Central memory CD8-positive, alpha-beta T cell (primary cell): ENCODE data around the gene PLCE1.

ENCODE experiments used
- ATAC-seq: fragments of 150-1000 bp; cut with Tn5 transposase; replicated peaks from 2 replicates; pipeline ENCODE4 v1.10.0; 2022; ENCODE audit warnings: mild to moderate bottlenecking, moderate FRiP score, moderate number of reproducible peaks; ENCODE audit not compliant: poor library complexity, severe bottlenecking; ENCODE audit errors: extremely low read depth
- DNase-seq, 2 donors: peaks; one replicate each; pipeline ENCODE4 v3.0.0; 2021; ENCODE audit warnings: low spot score in 2 of 2
- H3K27ac Mint-ChIP-seq: one replicate; pipeline ENCODE4 v1.8.0; 2022; ENCODE audit warnings: low read depth, mild to moderate bottlenecking, moderate library complexity, mixed read lengths
- H3K27me3 Mint-ChIP-seq: one replicate; pipeline ENCODE4 v1.8.0; 2022; ENCODE audit warnings: mixed read lengths
- H3K36me3 Mint-ChIP-seq: one replicate; pipeline ENCODE4 v1.8.0; 2022; ENCODE audit warnings: mild to moderate bottlenecking, moderate library complexity, mixed read lengths; ENCODE audit not compliant: insufficient read depth
- H3K4me1 Mint-ChIP-seq: one replicate; pipeline ENCODE4 v1.8.0; 2022; ENCODE audit warnings: mixed read lengths
- H3K4me3 Mint-ChIP-seq: one replicate; pipeline ENCODE4 v1.8.0; 2022; ENCODE audit warnings: mild to moderate bottlenecking, moderate library complexity, mixed read lengths
- H3K9me3 Mint-ChIP-seq: one replicate; pipeline ENCODE4 v1.8.0; 2022; ENCODE audit warnings: mixed read lengths

PLCE1 gene

DNA sequence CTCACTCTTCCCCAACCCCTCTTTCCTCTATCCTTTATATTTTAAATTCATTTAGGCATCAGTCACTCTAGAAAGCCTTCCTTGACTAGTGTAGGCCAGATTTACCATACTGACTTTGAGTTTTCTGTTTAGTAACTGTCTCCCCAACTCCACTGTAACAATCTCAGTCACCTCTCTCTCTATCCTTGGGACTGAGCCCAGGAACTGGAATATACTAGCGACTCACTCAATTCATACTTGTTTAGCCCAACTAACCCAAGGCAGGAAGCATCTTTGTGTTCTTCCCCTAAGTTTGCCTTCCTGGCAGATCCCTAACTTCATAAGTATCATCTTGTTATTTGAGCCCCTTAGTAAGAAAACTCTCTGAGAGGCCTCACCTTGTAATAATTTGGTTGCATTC is 19.1 kb downstream of the PLCE1 start:
- DNase-seq (no peak), ATAC-seq (no peak)
- Mint-ChIP-seq H3K9me3 (no peaks in the 10 kb centered on the region), H3K36me3 (peaks cover 2% of the 10 kb centered on the region), H3K27me3 (peaks cover 13% of the 10 kb centered on the region), H3K27ac (no peak overlapping the region), H3K4me1 (no peaks in the 10 kb centered on the region), H3K4me3 (no peak overlapping the region)

DNA sequence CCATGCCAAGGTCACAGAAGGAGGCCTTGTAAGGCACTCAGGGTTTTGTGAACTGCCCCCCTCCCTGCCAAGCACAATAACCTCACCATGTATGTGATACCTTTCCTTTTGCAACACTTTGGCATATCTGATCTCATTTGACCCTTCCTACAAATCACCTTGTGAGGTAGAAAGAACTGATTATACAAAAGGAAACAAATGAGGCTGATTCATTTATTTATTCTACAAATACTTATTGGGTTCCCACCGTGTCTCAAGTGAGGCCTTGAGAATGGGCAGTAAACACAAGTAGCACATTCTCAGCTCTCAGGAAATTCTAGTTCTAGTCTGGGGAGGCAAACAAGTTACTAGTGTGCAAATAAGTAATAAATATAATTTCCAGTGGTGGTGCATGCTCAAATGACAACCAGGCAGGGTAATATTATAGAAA is 19.6 kb downstream of the PLCE1 start:
- Mint-ChIP-seq H3K27ac (no peak overlapping the region), H3K4me3 (no peak overlapping the region), H3K4me1 (no peaks in the 10 kb centered on the region), H3K27me3 (peaks cover 13% of the 10 kb centered on the region), H3K9me3 (no peaks in the 10 kb centered on the region), H3K36me3 (peaks cover 2% of the 10 kb centered on the region)
- ATAC-seq (no peak), DNase-seq (no peak)

DNA sequence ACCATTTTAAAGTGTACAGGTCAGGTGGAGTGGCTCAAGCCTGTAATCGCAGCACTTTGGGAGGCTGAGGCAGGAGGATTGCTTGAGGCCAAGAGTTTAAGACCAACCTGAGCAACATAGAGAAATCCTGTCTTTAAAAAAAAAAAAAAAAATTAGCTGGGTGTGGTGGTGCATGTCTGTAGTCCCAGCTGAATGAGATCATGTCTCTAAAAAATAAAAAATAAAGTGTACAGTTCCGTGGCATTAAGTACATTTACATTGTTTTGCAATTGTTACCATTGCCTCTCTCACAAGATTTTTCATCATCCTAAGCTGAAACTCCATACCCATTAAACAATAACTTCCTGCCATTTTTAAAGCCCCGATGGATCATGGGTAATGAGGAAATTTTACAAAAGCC is 20.6 kb downstream of the PLCE1 start:
- Mint-ChIP-seq H3K4me3 (no peak overlapping the region), H3K9me3 (no peaks in the 10 kb centered on the region), H3K27me3 (peaks cover 13% of the 10 kb centered on the region), H3K4me1 (no peaks in the 10 kb centered on the region), H3K36me3 (peaks cover 2% of the 10 kb centered on the region), H3K27ac (no peak overlapping the region)
- DNase-seq (no peak), ATAC-seq (no peak)

DNA sequence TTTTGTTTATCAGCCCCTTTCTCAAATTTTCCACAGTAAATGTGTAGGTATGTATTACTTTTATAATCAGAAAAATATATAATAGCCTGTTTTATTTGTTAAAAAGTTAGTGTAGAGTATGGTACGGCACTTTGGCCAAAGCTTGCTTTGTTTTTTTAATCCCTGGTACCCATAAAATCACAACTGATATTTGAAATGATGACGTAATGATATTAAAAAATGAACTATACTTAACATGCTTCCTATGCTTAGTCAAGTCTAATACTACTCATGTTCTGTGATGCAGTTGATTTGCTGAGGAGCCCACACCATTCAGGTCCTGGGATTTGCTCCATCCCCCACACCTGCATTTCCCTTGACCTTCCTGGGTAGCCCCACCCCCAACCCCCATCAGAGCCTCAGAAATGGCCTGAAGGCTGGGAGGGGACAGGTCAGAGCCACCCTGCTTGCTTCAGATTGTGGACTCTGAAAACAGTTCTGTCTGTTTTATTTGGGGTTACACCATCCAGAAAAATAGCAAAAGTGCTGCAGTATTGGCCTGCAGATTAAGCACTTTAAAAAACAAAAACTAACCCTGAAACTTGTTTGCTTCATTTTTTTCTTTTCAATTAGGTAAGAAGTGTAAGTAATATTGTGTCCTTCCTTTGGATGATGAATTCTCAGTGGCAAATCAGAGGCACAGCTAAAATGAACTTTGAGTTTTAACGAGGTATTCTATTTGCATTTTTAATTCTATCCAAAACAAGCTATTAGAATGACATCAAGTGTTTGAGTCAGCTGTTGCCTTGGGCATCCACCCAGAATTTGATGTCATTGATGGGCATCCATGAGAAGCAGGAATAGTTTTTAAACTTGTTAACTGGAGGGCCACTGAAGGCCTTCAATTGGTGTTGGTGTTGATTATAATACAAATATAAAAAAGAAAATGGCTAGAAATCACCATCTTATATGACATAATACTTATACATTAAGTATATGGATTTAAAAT is 23.3 kb downstream of the PLCE1 start:
- no peak for DNase-seq
- H3K9me3 Mint-ChIP-seq: no peaks in the 10 kb centered on the region
- no peak overlapping the region for H3K4me3 Mint-ChIP-seq

DNA sequence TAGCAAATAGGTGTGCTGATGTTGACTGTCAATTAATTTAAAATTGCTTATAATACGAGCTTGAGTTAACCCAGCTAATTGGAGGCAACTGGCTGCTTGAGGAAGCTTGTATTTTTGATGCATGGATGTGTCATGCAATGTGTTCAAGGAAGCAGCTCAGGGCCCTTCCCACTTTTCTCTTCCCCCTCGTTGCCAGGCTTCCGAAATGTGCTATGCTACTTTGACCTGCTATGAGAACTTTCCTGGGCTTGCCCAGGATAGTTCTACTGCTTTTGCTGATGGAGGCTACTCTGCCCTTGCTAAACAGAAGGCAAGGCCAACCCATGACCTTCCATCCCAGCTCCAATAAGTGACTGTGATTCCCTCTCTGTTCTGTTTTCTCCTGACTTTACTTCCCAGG is 24.4 kb downstream of the PLCE1 start:
- Mint-ChIP-seq H3K9me3 (peaks cover 5% of the 10 kb centered on the region), H3K4me1 (no peaks in the 10 kb centered on the region), H3K36me3 (no peaks in the 10 kb centered on the region), H3K27ac (no peak overlapping the region), H3K27me3 (peaks cover 2% of the 10 kb centered on the region), H3K4me3 (no peak overlapping the region)
- DNase-seq: no peak
- ATAC-seq: no peak

More for the DNA sequence above, 23.3 kb downstream of the PLCE1 start:
- peaks cover 13% of the 10 kb centered on the region for H3K27me3 Mint-ChIP-seq
- no peak for ATAC-seq
- no peaks in the 10 kb centered on the region for H3K4me1 Mint-ChIP-seq
- no peaks in the 10 kb centered on the region for H3K36me3 Mint-ChIP-seq
- H3K27ac Mint-ChIP-seq: no peak overlapping the region

DNA sequence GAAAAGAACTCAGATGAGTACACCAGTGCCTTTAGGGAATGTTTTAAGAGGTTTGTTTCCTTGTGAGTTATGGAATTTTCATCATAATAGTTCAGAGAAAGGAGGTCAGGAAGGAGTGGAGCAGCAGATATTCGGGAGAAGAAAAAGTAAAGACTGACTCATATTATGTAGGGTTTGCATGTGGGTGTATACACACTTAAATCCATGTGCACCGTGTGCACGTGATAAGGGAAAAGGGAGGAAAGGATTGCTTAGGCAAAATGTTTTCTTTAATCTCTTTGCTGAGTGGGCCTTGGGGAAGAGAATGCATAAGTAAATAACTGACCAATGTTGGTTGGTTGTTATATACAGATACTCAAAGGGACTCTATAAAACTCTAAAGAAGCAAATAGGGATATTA is 30.2 kb downstream of the PLCE1 start:
- H3K27ac Mint-ChIP-seq: no peak overlapping the region
- H3K27me3 Mint-ChIP-seq: no peaks in the 10 kb centered on the region
- no peaks in the 10 kb centered on the region for H3K36me3 Mint-ChIP-seq
- no peak overlapping the region for H3K4me3 Mint-ChIP-seq
- peaks cover 17% of the 10 kb centered on the region for H3K9me3 Mint-ChIP-seq
- no peaks in the 10 kb centered on the region for H3K4me1 Mint-ChIP-seq
- ATAC-seq (no peak), DNase-seq (no peak)

DNA sequence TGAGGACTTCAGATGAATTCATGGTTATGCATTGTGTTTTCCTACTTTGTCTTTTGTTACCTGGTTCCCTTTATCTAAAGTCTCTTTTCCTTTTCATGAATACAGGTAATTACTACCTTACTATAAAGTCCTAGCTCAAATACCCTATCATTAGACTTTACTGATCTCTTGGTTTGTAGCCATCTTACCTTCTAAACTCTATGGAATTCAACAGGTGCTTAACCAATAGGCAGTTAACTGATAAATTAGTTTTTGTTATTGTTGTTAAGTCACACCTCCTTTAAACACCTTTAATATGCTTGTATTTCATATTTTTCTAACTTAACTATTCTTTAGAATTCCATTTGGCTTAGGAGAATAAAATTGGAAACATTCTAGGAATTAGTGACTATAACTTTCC is 30.7 kb downstream of the PLCE1 start:
- Mint-ChIP-seq H3K36me3 (no peaks in the 10 kb centered on the region), H3K27ac (no peak overlapping the region), H3K4me3 (no peak overlapping the region), H3K4me1 (no peaks in the 10 kb centered on the region), H3K27me3 (no peaks in the 10 kb centered on the region), H3K9me3 (peaks cover 21% of the 10 kb centered on the region)
- no peak for ATAC-seq
- DNase-seq: no peak

DNA sequence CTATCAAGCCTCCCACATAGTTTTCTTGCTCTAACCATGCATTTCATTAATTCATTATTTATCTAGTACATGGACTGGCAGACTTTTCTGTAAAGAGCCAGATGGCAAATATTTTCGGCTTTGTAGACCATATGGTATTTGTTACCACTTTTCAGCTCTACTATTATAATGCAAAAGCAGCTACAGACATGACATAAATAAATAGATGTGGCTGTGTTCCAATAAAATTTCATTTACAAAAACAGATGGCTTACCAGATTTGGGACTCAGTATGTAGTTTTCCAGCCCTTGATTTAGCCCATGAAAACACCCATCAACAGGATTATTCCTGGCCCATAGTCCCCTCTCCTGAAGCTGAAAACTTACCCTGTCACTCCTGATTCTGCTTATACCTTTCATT is 32.1 kb downstream of the PLCE1 start:
- H3K36me3 Mint-ChIP-seq: no peaks in the 10 kb centered on the region
- no peaks in the 10 kb centered on the region for H3K27me3 Mint-ChIP-seq

DNA sequence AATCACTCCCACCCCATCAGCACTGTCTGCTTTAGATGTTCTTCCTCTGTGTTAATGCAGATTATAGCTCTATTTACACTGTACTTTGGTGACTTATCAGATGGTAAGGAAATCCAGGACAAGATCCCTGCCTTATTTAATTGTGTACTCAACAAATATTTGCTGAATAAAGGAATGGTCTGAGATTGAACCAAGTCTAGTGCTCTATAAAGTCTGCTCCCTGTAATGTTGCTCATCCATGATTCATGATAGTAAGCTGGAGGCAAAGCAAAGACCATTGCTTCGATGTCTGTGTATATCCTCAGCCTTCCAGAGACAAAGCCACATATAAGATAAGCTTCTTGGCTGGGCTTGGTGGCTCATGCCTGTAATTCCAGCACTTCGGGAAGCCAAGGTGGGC is 33.5 kb downstream of the PLCE1 start:
- ATAC-seq (no peak), DNase-seq (no peak)
- Mint-ChIP-seq H3K4me1 (no peaks in the 10 kb centered on the region), H3K27me3 (no peaks in the 10 kb centered on the region), H3K27ac (no peak overlapping the region), H3K4me3 (no peak overlapping the region), H3K36me3 (no peaks in the 10 kb centered on the region), H3K9me3 (peaks cover 37% of the 10 kb centered on the region)

More for the DNA sequence above, 32.1 kb downstream of the PLCE1 start:
- Mint-ChIP-seq H3K9me3 (peaks cover 23% of the 10 kb centered on the region), H3K27ac (no peak overlapping the region), H3K4me1 (no peaks in the 10 kb centered on the region), H3K4me3 (no peak overlapping the region)
- ATAC-seq (no peak), DNase-seq (no peak)

DNA sequence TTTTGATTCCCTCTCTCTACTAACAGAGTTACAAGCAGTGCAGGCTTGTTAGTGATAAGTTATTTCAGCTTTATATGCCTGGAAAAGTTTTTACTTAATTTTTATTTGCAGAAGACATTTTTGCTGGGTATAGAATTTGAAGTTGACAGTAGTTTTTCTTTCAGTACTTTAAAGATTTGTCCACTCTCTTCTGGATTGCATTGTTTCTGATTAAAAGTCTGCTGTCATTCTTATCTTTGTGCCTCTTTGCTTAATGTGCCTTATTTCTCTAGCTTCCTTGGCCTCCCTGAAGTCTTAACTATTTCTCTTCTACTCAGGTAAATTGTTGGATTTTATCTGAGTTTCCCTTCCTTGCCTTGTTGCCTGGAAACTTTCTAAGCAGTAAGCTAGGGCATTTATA is 36.2 kb downstream of the PLCE1 start:
- Mint-ChIP-seq H3K27ac (no peak overlapping the region), H3K27me3 (no peaks in the 10 kb centered on the region), H3K4me3 (no peak overlapping the region), H3K4me1 (no peaks in the 10 kb centered on the region), H3K9me3 (peaks cover 37% of the 10 kb centered on the region), H3K36me3 (no peaks in the 10 kb centered on the region)
- DNase-seq (no peak), ATAC-seq (no peak)

DNA sequence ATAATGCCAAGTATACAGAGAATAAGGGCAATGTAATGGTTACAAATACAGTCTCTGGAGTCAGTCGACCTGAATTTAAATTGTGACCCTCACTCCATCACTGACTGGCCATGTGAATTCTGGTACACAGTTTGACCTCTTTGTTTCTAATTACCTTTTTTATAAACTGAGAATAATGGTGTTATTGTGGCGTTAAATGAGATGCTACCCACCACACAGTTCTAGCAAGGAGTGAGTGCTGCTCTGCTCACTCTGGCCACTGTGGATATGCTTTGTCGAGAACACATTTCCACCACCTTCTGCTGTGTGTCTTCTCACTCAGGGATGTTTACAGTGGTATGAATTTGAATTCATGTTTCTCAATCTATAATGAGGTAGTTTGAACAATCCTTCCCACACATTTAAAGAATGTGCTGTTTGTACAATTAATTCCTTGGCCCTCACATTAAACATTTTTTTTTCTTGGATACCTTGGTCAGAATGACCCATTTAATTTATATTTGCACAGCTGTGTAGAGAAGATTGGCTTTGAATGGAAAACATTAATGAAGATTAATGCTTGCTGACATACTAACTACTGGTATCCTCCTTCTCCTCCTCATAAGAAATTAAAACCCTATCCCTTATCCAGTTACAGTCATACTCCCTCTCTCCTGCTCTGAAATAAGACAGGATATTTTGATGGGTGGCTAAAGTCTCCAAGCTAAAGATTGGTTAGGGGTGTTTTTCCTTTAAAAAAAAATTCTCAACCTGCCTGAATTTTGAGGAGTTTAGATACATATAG is 42.4 kb downstream of the PLCE1 start:
- DNase-seq: no peak

DNA sequence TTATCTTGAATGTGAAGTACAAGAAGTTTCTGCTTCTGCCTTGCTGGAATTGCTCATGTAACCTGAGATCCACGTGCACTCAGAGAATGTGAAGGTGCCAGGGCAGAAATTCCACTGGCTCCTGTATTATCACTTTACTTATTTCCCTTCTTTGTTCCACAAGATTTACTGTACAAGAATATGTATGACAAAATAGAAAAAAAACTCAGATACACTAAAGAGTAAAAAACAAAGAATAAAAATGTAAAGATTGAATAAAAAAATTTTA is 43.0 kb downstream of the PLCE1 start:
- no peak overlapping the region for H3K27ac Mint-ChIP-seq
- H3K9me3 Mint-ChIP-seq: peaks cover 10% of the 10 kb centered on the region
- H3K4me3 Mint-ChIP-seq: no peak overlapping the region
- H3K36me3 Mint-ChIP-seq: no peaks in the 10 kb centered on the region
- no peak for DNase-seq
- no peaks in the 10 kb centered on the region for H3K4me1 Mint-ChIP-seq
- no peak for ATAC-seq
- H3K27me3 Mint-ChIP-seq: no peaks in the 10 kb centered on the region

More for the DNA sequence above, 42.4 kb downstream of the PLCE1 start:
- Mint-ChIP-seq H3K36me3 (no peaks in the 10 kb centered on the region), H3K27ac (no peak overlapping the region), H3K9me3 (peaks cover 16% of the 10 kb centered on the region), H3K4me1 (no peaks in the 10 kb centered on the region), H3K27me3 (no peaks in the 10 kb centered on the region), H3K4me3 (no peak overlapping the region)
- no peak for ATAC-seq

DNA sequence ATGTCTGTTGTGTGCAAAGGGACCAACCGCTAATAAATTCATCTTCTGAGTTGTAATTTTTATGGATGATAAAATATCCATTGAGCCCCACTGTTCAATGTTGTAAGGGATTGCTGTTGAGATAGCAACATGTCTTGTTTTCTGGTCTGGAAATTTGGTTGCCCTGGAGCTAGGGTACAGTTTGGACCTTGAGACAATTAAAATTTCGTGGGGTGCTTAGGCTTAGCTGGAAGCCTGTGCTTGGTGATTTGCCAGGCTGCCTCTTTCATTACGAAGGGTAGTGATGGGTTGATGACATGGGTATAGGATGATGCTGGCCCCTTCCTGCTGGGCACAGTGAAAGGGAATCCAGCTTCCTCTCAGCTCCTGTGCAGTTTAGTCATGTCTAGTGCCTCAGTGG is 43.6 kb downstream of the PLCE1 start:
- no peak for DNase-seq
- Mint-ChIP-seq H3K4me3 (no peak overlapping the region), H3K4me1 (no peaks in the 10 kb centered on the region), H3K27me3 (no peaks in the 10 kb centered on the region), H3K36me3 (no peaks in the 10 kb centered on the region), H3K27ac (no peak overlapping the region), H3K9me3 (peaks cover 6% of the 10 kb centered on the region)
- no peak for ATAC-seq
